ENCODE results near the gene USP36.
A peak's percentile ranks its signal among the peaks of the same experiment; 100 is the strongest.
"Not testable (repeated sequence)": the region's sequence is repeated elsewhere in the genome, so short reads cannot be mapped to it uniquely, and the experiment has no call there.

Gene USP36

GRCh38 chr17:78840780-78841611 is at the start of gene USP36:
USP36 (minus strand) TSS chr17:78840814; CDS start chr17:78836363, 4,451 bp downstream.
- peak; percentile 98 for DNase-seq

- DNase-seq = not testable (repeated sequence)
These were observed 49.5 kb upstream of the USP36 start for GRCh38 chr17:78890096-78890495.

GRCh38 chr17:78889531-78889930 is 48.9 kb upstream of the USP36 start:
- DNase-seq = no peak

GRCh38 chr17:78888941-78889518 is 48.4 kb upstream of the USP36 start:
- DNase-seq = no peak

GRCh38 chr17:78886954-78887353 is 46.3 kb upstream of the USP36 start:
- DNase-seq = no peak

- no peak for DNase-seq
These were observed 45.3 kb upstream of the USP36 start for GRCh38 chr17:78885956-78886355.

- DNase-seq = no peak
These were observed 44.5 kb upstream of the USP36 start for GRCh38 chr17:78884876-78885667.

- DNase-seq = no peak
These were observed 43.7 kb upstream of the USP36 start for GRCh38 chr17:78884148-78884825.

- DNase-seq = peak; percentile 84
These were observed 43.0 kb upstream of the USP36 start for GRCh38 chr17:78883533-78884131.

GRCh38 chr17:78883089-78883532 is 42.5 kb upstream of the USP36 start:
- peak; percentile 77 for DNase-seq

- DNase-seq = no peak
These were observed 42.0 kb upstream of the USP36 start for GRCh38 chr17:78882540-78883088.

GRCh38 chr17:78879635-78880186 is 39.1 kb upstream of the USP36 start:
- no peak for DNase-seq

GRCh38 chr17:78878871-78879527 is 38.4 kb upstream of the USP36 start:
- no peak for DNase-seq

GRCh38 chr17:78878261-78878660 is 37.6 kb upstream of the USP36 start:
- no peak for DNase-seq

- not testable (repeated sequence) for DNase-seq
These were observed 36.4 kb upstream of the USP36 start for GRCh38 chr17:78876954-78877517.

GRCh38 chr17:78876094-78876597 is 35.5 kb upstream of the USP36 start:
- no peak for DNase-seq

- no peak for DNase-seq
These were observed 34.9 kb upstream of the USP36 start for GRCh38 chr17:78875363-78876093.

GRCh38 chr17:78873519-78874340 is 33.1 kb upstream of the USP36 start:
- DNase-seq = peak; percentile 67

GRCh38 chr17:78872486-78872885 is 31.9 kb upstream of the USP36 start:
- no peak for DNase-seq

All from SHP77 treated with DMSO at 0.1 percent for 48 hours (cell line).